Measurements from ENCODE around the gene PCDH1. TPM values are rescaled to one million over a fixed set of nuclear protein-coding genes. Genes with fewer than 3 reads are reported as not detected.

Gene PCDH1
- total RNA-seq, 1 donor from 2014 or later, result 85.4 TPM

DNA sequence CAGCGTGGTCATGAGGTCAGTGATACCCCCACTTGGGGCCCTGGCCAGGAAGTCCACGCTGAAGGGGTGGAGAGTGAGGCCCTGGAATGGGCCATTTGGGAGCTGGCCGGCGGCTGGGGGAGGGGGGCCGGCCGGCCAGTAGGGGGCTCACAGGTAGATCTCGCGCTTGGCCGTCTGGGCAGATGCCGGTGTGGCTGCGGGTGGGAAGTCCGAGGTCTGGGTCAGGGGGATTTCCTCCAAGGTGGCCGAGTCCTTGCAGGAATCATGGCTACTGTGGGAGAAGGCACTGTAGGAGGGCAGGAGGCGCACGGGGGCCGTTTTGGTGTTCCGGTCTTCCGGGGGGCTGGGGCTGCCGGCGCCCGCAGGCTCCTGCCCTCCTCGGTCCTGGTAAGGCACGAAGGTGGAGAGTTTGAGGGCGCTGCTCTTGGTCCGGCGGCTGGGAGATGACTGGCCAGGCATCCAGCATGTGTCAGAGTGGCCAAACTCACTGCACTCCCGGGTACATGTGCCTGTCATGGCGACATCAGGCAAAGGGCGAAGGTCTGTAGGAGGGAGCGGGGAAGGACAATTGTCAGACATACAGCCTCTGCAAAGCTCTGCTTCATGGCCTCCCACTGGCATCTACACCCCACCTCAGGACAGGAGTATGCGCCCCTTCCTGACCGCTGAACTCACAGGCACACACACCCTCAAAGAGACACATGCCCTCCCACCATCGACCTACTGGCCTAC lies 24.1 kb downstream of the PCDH1 start:
- H3K4me3 Mint-ChIP-seq (ENCODE audit: unreplicated experiment), result no peak overlapping the region
- H3K27me3 Mint-ChIP-seq (ENCODE audit: low read depth), result no peaks in the 10 kb centered on the region
- TF ChIP-seq CTCF (IDR thresholded peaks at IDR 0.05), result no peak
- no peaks in the 10 kb centered on the region for H3K9me3 Mint-ChIP-seq (ENCODE audit: low read depth)
- DNase-seq (ENCODE audit: low spot score), result no peak
- H3K36me3 Mint-ChIP-seq (ENCODE audit: low read depth), result peaks cover 9% of the 10 kb centered on the region
- peaks cover 33% of the 10 kb centered on the region for H3K4me1 Mint-ChIP-seq (ENCODE audit: low read depth)
- H3K27ac Mint-ChIP-seq (ENCODE audit: unreplicated experiment), result no peak overlapping the region

GRCh38 chr5:141852448-141852847 lies 25.8 kb downstream of the PCDH1 start:
- no peak for DNase-seq (ENCODE audit: low spot score)
- no peaks in the 10 kb centered on the region for H3K9me3 Mint-ChIP-seq (ENCODE audit: low read depth)
- peaks cover 46% of the 10 kb centered on the region for H3K4me1 Mint-ChIP-seq (ENCODE audit: low read depth)
- peaks cover 9% of the 10 kb centered on the region for H3K36me3 Mint-ChIP-seq (ENCODE audit: low read depth)
- H3K27ac Mint-ChIP-seq (ENCODE audit: unreplicated experiment), result no peak overlapping the region
- H3K27me3 Mint-ChIP-seq (ENCODE audit: low read depth), result no peaks in the 10 kb centered on the region
- H3K4me3 Mint-ChIP-seq (ENCODE audit: unreplicated experiment), result no peak overlapping the region
- TF ChIP-seq CTCF (IDR thresholded peaks at IDR 0.05), result no peak

DNA sequence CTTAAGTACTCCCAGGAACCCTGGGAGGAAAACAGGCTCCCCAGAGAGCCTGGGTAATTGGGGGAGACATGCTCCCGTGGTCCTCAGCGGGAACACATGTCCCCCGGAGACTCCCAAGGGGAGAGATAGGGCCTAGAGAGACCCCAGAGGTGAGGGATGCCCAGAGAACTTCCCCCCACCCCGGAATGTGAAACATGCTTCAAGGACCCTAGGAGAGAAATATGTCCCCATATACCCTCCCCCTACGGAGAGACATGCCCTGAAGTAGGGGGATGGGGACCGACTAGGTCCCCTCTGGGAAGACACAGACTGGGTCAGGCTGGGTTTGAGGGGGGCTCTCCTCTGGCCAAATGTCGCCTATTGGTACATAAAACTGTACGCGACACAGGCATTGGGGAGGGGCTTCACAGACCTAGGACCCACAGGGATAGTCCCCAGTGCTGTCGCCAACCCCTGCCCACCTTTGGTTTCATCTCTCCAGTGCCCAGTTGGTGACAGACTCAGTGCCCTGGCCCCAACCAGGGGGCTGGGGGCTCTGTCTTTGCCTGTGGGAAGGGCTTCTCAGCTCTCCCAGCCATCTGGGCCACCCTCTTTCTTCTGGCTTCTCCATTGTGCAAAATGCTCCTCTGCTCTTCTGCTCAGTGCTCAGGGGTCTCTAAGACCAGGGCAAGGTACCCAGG lies 26.9 kb downstream of the PCDH1 start:
- Mint-ChIP-seq H3K36me3 (ENCODE audit: low read depth) (peaks cover 2% of the 10 kb centered on the region), H3K27ac (ENCODE audit: unreplicated experiment) (peak overlapping the region; percentile 93), H3K27me3 (ENCODE audit: low read depth) (no peaks in the 10 kb centered on the region), H3K9me3 (ENCODE audit: low read depth) (no peaks in the 10 kb centered on the region), H3K4me3 (ENCODE audit: unreplicated experiment) (no peak overlapping the region), H3K4me1 (ENCODE audit: low read depth) (peaks cover 43% of the 10 kb centered on the region)
- no peak for DNase-seq (ENCODE audit: low spot score)
- TF ChIP-seq CTCF (IDR thresholded peaks at IDR 0.05), result no peak

DNA sequence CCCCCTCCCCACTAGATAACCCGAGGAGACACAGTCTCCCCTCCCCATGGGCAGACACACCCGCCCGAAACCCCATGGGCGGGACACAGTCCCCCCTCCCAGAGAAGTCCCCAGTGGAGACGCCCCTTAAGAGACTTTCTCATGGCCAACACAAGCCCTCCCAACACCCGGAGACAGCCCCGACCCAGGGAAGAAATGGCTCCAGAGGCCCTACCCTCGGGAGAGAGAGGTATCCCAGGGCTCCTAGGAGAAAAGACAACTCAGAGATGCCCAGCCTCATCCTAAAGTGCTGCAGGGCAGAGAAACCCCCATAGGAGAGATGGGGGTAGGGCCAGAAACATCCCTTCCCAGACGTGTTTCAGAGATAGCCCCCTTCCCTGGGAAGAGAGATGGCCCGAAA lies 27.4 kb downstream of the PCDH1 start:
- Mint-ChIP-seq H3K4me1 (ENCODE audit: low read depth) (peaks cover 44% of the 10 kb centered on the region), H3K27ac (ENCODE audit: unreplicated experiment) (peak overlapping the region; percentile 93), H3K36me3 (ENCODE audit: low read depth) (peaks cover 2% of the 10 kb centered on the region), H3K9me3 (ENCODE audit: low read depth) (no peaks in the 10 kb centered on the region), H3K27me3 (ENCODE audit: low read depth) (no peaks in the 10 kb centered on the region), H3K4me3 (ENCODE audit: unreplicated experiment) (peak overlapping the region; percentile 58)
- no peak for DNase-seq (ENCODE audit: low spot score)
- TF ChIP-seq CTCF (IDR thresholded peaks at IDR 0.05), result no peak

DNA sequence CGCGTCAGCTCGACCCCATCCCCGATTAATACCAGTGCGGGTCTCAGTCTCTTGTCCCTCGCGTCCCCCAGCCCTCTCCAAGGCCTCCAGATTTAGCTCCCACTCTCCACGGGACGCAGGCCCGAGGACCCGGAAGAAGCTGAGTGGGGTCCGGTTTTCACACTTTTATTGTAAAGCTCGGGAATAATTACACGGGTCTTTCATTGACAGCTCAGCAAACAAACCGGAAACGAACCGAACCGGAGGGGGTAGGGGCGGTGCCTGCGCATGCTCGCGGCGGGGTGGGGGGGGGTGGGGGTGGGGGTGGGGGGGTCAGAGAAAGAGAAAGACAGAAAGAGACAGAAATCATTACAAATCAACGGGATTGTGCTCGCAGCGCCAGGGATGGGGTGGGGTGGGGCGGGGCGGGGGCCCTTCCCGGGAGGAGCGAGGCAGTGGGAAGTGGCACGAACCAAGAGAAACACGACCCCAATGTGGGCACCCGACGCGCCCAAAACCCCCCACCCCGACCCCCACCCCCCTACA lies 27.9 kb downstream of the PCDH1 start:
- no peak for DNase-seq (ENCODE audit: low spot score)
- Mint-ChIP-seq H3K27ac (ENCODE audit: unreplicated experiment) (peak overlapping the region; percentile 85), H3K27me3 (ENCODE audit: low read depth) (no peaks in the 10 kb centered on the region), H3K36me3 (ENCODE audit: low read depth) (peaks cover 2% of the 10 kb centered on the region), H3K9me3 (ENCODE audit: low read depth) (no peaks in the 10 kb centered on the region), H3K4me1 (ENCODE audit: low read depth) (peaks cover 41% of the 10 kb centered on the region), H3K4me3 (ENCODE audit: unreplicated experiment) (peak overlapping the region; percentile 80)
- no peak for TF ChIP-seq CTCF (IDR thresholded peaks at IDR 0.05)
